Activated CD8-positive, alpha-beta T cell treated with anti-CD3 and anti-CD28 coated beads for 36 hours (primary cell): ENCODE results near the gene CEP85L. TPM values are rescaled to one million over a fixed set of nuclear protein-coding genes. Genes with fewer than 3 reads are reported as not detected.

Experiments used
- ATAC-seq: fragments of 200-7000 bp; cut with Tn5 transposase; one replicate; pipeline ENCODE4 v1.10.0; 2021; ENCODE audit warnings: mild to moderate bottlenecking, moderate library complexity
- CTCF ChIA-PET: fragments of 350-600 bp; sonication (Branson Sonifier 250); formaldehyde crosslinking; loops from one replicate; lab custom pipeline; 2021; ENCODE audit warnings: antibody characterized with exemption; lab: Charles Lee
- POLR2A ChIA-PET: fragments of 350-600 bp; sonication (Branson Sonifier 250); formaldehyde crosslinking; loops from one replicate; lab custom pipeline; 2021; ENCODE audit warnings: antibody characterized with exemption; lab: Charles Lee
- DNase-seq: peaks from one replicate; pipeline ENCODE4 v3.0.0-alpha.2; 2020
- H3K27ac Mint-ChIP-seq: one replicate; pipeline ENCODE4 v1.8.0; 2021; ENCODE audit warnings: mild to moderate bottlenecking, mixed read lengths
- H3K27me3 Mint-ChIP-seq: one replicate; pipeline ENCODE4 v1.8.0; 2021; ENCODE audit warnings: mixed read lengths
- H3K36me3 Mint-ChIP-seq: one replicate; pipeline ENCODE4 v1.8.0; 2021; ENCODE audit warnings: low read depth, mixed read lengths
- H3K4me1 Mint-ChIP-seq: one replicate; pipeline ENCODE4 v1.8.0; 2021; ENCODE audit warnings: low read depth, mixed read lengths
- H3K4me3 Mint-ChIP-seq: one replicate; pipeline ENCODE4 v1.8.0; 2021; ENCODE audit warnings: mild to moderate bottlenecking, moderate library complexity, mixed read lengths
- H3K9me3 Mint-ChIP-seq: one replicate; pipeline ENCODE4 v1.8.0; 2021; ENCODE audit warnings: mixed read lengths
- CTCF ChIP-seq: fragments of 200-600 bp; IDR thresholded peaks from one replicate; pipeline ENCODE4 v1.8.0; 2022; ENCODE audit warnings: antibody characterized with exemption, mild to moderate bottlenecking
- intact Hi-C: fragments of 100-400 bp; cut with micrococcal nuclease; formaldehyde crosslinking; loops from one replicate; pipeline ENCODE4 v1.10.0; 2022
- total RNA-seq, 2 experiments: library from RNA; stranded (reverse); gene quantifications; one replicate each; pipeline ENCODE4 v1.2.3, GENCODE V29; 2021

Gene CEP85L
- total RNA-seq, 2 experiments from 2014 or later: 39.6 to 40.3 TPM

- H3K4me3 Mint-ChIP-seq: no peak overlapping the region
- POLR2A ChIA-PET: interaction anchor here (0.6 kb wide), 1 partner anchor 26 kb away, joined by 3 read pairs; no protein-coding TSS in a partner anchor
- peaks cover 65% of the 10 kb centered on the region for H3K36me3 Mint-ChIP-seq
- CTCF ChIA-PET: interaction anchor here (1.2 kb wide), 1 partner anchor 168 kb away, joined by 3 read pairs; no protein-coding TSS in a partner anchor
- no peak for TF ChIP-seq CTCF
- no peak overlapping the region for H3K27ac Mint-ChIP-seq
- intact Hi-C loops: no loop called here
- DNase-seq (peak; percentile 61), ATAC-seq (peak; percentile 83)
- no peaks in the 10 kb centered on the region for H3K27me3 Mint-ChIP-seq
- H3K4me1 Mint-ChIP-seq: peaks cover 80% of the 10 kb centered on the region
- H3K9me3 Mint-ChIP-seq: peaks cover 7% of the 10 kb centered on the region
These were observed 19.0 kb downstream of the CEP85L start for GRCh38 chr6:118632359-118632758.

- peaks cover 74% of the 10 kb centered on the region for H3K4me1 Mint-ChIP-seq
- peaks cover 7% of the 10 kb centered on the region for H3K9me3 Mint-ChIP-seq
- peaks cover 65% of the 10 kb centered on the region for H3K36me3 Mint-ChIP-seq
- ChIA-PET POLR2A (no interaction called here), CTCF (interaction anchor here (1.0 kb wide), 1 partner anchor 66 kb away, joined by 3 read pairs; no protein-coding TSS in a partner anchor)
- ATAC-seq (no peak), DNase-seq (no peak)
- no peaks in the 10 kb centered on the region for H3K27me3 Mint-ChIP-seq
- TF ChIP-seq CTCF: no peak
- intact Hi-C loops: no loop called here
- no peak overlapping the region for H3K27ac Mint-ChIP-seq
- no peak overlapping the region for H3K4me3 Mint-ChIP-seq
These were observed 20.5 kb downstream of the CEP85L start for GRCh38 chr6:118630923-118631322.

GRCh38 chr6:118630067-118630466, 21.3 kb downstream of the CEP85L start:
- CTCF ChIA-PET: interaction anchor here (1.0 to 1.3 kb wide), 2 partner anchors 9 to 65 kb away, joined by 3 to 4 read pairs; no protein-coding TSS in a partner anchor
- no peak for DNase-seq
- POLR2A ChIA-PET: interaction anchor here (0.6 kb wide), 1 partner anchor 15 kb away, joined by 3 read pairs; no protein-coding TSS in a partner anchor
- Mint-ChIP-seq H3K9me3 (peaks cover 7% of the 10 kb centered on the region), H3K27ac (no peak overlapping the region), H3K27me3 (no peaks in the 10 kb centered on the region), H3K4me1 (peaks cover 65% of the 10 kb centered on the region), H3K4me3 (no peak overlapping the region), H3K36me3 (peaks cover 68% of the 10 kb centered on the region)
- ATAC-seq: no peak
- intact Hi-C loops: no loop called here
- no peak for TF ChIP-seq CTCF

- ATAC-seq: no peak
- Mint-ChIP-seq H3K9me3 (peaks cover 7% of the 10 kb centered on the region), H3K36me3 (peaks cover 77% of the 10 kb centered on the region), H3K27me3 (no peaks in the 10 kb centered on the region), H3K4me1 (peaks cover 62% of the 10 kb centered on the region), H3K4me3 (no peak overlapping the region), H3K27ac (no peak overlapping the region)
- ChIA-PET POLR2A (interaction anchor here (2.2 kb wide), 1 partner anchor 9 kb away, joined by 7 read pairs; no protein-coding TSS in a partner anchor), CTCF (interaction anchor here (0.9 kb wide), 1 partner anchor 62 kb away, joined by 3 read pairs; no protein-coding TSS in a partner anchor)
- TF ChIP-seq CTCF: no peak
- no peak for DNase-seq
- intact Hi-C loops: no loop called here
These were observed 23.7 kb downstream of the CEP85L start for GRCh38 chr6:118627724-118628123.

- ChIA-PET CTCF (interaction anchor here (0.7 to 1.8 kb wide), 6 partner anchors 8 to 483 kb away, joined by 3 to 6 read pairs (median 4); no protein-coding TSS in a partner anchor), POLR2A (interaction anchor here (0.6 to 1.3 kb wide), 3 partner anchors 19 to 452 kb away, joined by 3 to 8 read pairs (median 4); partner anchors contain the start of gene FAM184A)
- DNase-seq (peak; percentile 30), ATAC-seq (no peak)
- H3K27me3 Mint-ChIP-seq: no peaks in the 10 kb centered on the region
- peaks cover 7% of the 10 kb centered on the region for H3K9me3 Mint-ChIP-seq
- peaks cover 60% of the 10 kb centered on the region for H3K4me1 Mint-ChIP-seq
- peaks cover 62% of the 10 kb centered on the region for H3K36me3 Mint-ChIP-seq
- no peak for TF ChIP-seq CTCF
- no peak overlapping the region for H3K4me3 Mint-ChIP-seq
- intact Hi-C loops: no loop called here
- H3K27ac Mint-ChIP-seq: no peak overlapping the region
These were observed 25.6 kb downstream of the CEP85L start for GRCh38 chr6:118625833-118626232.
